ENCODE measurements around the gene ITGA7. TPM values are rescaled to one million over a fixed set of nuclear protein-coding genes. Genes with fewer than 3 reads are reported as not detected.

ITGA7 gene
- total and polyA plus RNA-seq, 9 donors = 195 to 461 (median 375) TPM

DNA sequence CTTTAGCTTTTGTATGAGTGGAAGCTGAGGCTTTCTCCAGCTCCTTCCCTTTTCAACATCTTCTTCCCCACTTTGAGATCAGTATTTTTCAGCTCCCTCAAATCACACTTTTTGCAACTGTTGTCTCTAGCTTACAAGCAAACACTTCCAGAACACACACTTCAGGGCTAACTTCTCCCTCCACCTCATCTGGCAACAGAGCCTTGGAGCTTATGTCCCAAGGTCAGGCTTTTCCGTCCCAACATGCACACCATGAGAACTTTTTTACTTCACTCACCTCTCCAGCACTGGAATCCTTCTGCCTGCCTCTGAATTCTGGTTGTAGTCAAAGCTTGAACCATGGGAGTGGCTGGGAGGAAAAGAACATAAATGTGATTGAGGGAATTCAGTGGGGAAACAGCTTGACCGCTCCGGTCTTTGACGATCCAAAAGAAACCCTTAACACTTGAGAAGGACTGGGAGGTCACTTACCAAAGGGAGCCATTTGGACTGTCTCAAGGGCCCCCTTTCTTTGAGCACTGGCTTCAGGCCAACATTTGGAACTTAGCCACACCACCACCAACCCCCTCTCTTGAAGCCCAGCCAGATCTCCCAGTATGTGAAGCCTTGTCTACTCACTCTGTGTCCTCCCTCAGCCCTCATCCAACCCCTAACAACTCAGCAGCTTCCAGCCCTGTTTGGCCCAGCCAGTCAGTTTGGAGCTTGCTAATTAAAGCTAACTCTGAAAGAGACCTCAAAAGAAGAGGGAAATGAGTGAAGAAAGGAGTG lies 4.3 kb upstream of the ITGA7 start:
- H3K9me3 ChIP-seq (replicated peaks; ENCODE audit: control insufficient read depth, low read depth, low read length) = no peaks in the 10 kb centered on the region
- 32% methylated on average over 4 of the region's 4 CpGs for WGBS (ENCODE audit: insufficient coverage)
- H3K36me3 ChIP-seq (ENCODE audit: control insufficient read depth, insufficient read depth, low read length) = no peaks in the 10 kb centered on the region
- H3K4me1 ChIP-seq (ENCODE audit: control insufficient read depth, insufficient read depth, low read length) = peaks cover 48% of the 10 kb centered on the region
- H3K27me3 ChIP-seq (ENCODE audit: control insufficient read depth, insufficient read depth, low read length) = peaks cover 14% of the 10 kb centered on the region
- peak overlapping the region; percentile 29 for H3K4me3 ChIP-seq (ENCODE audit: low read length)
- peak overlapping the region; percentile 74 for H3K27ac ChIP-seq (ENCODE audit: low read length)
- DNase-seq = peak; percentile 78

DNA sequence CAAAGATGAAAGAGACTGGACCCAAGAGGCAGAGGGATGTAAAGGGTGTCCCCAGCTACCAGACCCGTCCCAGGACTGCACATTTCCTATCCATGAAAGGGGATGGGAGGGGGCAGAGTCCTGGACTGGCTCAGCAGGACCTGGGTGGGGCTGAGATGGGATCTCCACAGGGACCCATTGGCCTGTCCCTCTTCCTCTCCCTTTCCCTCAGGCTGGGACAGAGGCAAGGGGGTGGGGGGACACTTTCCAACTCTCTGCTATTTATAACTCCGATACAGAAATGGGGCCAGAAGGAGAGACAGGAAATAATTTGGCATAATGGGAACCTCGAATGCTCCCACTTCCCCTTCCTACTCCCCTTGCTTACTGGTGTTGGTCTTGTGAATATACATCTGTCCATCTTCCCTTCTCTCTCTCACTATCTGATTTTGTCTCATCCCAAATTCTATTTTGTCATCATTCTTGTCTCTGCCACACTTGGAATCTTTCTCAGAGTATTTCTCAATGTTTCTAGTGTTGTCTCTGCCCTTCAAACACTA lies 1.1 kb upstream of the ITGA7 start:
- Histone ChIP-seq H3K36me3 (ENCODE audit: control insufficient read depth, insufficient read depth, low read length) (no peaks in the 10 kb centered on the region), H3K4me3 (ENCODE audit: low read length) (peak overlapping the region; percentile 86), H3K4me1 (ENCODE audit: control insufficient read depth, insufficient read depth, low read length) (peaks cover 61% of the 10 kb centered on the region), H3K9me3 (replicated peaks; ENCODE audit: control insufficient read depth, low read depth, low read length) (no peaks in the 10 kb centered on the region), H3K27me3 (ENCODE audit: control insufficient read depth, insufficient read depth, low read length) (peaks cover 16% of the 10 kb centered on the region), H3K27ac (ENCODE audit: low read length) (peak overlapping the region; percentile 77)
- DNase-seq = peak; percentile 60
- no CpG with 5 or more reads among the region's 3 CpGs for WGBS (ENCODE audit: insufficient coverage)

DNA sequence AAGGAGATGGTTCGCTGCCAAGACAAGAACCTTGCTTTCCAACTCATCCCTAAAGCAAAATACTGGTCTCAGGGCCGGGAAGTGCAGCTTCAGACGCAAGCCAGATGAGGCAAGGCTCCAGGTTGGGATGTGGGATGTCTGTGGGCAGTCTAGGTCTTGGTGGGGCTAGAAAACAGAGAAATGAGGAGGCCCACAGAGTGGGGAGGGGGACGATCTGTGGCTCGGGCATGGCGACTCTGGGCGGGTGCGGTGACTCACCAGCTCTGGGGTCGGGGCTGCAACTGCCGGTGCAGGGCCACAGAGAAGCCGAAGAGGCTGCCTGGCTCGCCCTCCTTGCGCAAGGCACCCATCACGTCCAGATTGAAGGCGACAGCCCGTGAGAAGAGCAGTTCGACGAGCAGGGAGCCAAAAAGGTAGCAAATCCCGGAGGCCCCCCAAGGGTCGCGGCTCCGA lies 459 bp downstream of the ITGA7 start:
- H3K27me3 ChIP-seq (ENCODE audit: control insufficient read depth, insufficient read depth, low read length) = peaks cover 16% of the 10 kb centered on the region
- no peak for DNase-seq
- 4% methylated on average over 21 of the region's 22 CpGs for WGBS (ENCODE audit: insufficient coverage)
- peak overlapping the region; percentile 86 for H3K4me3 ChIP-seq (ENCODE audit: low read length)
- no peaks in the 10 kb centered on the region for H3K9me3 ChIP-seq (replicated peaks; ENCODE audit: control insufficient read depth, low read depth, low read length)
- H3K36me3 ChIP-seq (ENCODE audit: control insufficient read depth, insufficient read depth, low read length) = peaks cover 6% of the 10 kb centered on the region
- peaks cover 69% of the 10 kb centered on the region for H3K4me1 ChIP-seq (ENCODE audit: control insufficient read depth, insufficient read depth, low read length)
- H3K27ac ChIP-seq (ENCODE audit: low read length) = peak overlapping the region; percentile 94

GRCh38 chr12:55706568-55707218 lies 1.0 kb downstream of the ITGA7 start:
- WGBS (ENCODE audit: insufficient coverage) = 15% methylated on average over 2 of the region's 2 CpGs
- H3K9me3 ChIP-seq (replicated peaks; ENCODE audit: control insufficient read depth, low read depth, low read length) = no peaks in the 10 kb centered on the region
- H3K4me3 ChIP-seq (ENCODE audit: low read length) = peak overlapping the region; percentile 86
- peaks cover 6% of the 10 kb centered on the region for H3K36me3 ChIP-seq (ENCODE audit: control insufficient read depth, insufficient read depth, low read length)
- peak; percentile 81 for DNase-seq
- H3K4me1 ChIP-seq (ENCODE audit: control insufficient read depth, insufficient read depth, low read length) = peaks cover 69% of the 10 kb centered on the region
- peak overlapping the region; percentile 94 for H3K27ac ChIP-seq (ENCODE audit: low read length)
- peaks cover 16% of the 10 kb centered on the region for H3K27me3 ChIP-seq (ENCODE audit: control insufficient read depth, insufficient read depth, low read length)

DNA sequence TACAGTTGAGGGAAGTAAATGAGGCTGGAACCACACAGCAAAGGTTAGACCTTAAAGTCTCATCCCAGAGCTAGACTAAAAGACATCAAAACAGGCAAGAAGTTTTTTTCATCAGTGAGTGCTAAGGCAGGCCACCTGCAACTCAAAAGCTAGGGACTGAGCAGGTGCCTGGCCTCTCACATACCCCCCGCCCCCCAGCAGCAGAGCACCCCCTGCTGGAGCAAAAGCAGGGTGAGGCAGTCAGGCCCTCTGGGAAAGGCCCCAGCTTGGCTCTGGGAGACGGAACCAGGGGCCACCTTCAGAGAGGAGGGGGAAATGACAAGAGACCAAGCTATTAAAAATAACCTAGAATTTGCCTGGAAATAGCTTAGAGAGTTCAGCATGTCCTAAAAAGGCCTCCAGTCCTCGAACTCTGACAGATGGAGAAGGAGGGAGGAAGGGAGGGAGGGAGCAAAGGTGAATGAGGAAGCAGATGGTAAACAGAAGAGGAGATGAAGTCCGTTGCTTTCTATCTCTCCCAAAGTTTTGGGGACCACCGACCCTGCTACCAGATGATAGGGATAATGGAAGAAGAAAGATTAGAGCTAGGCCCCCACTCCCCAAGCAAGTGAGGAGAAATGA lies 1.8 kb downstream of the ITGA7 start:
- no peaks in the 10 kb centered on the region for H3K9me3 ChIP-seq (replicated peaks; ENCODE audit: control insufficient read depth, low read depth, low read length)
- WGBS (ENCODE audit: insufficient coverage) = no CpG with 5 or more reads among the region's 5 CpGs
- peaks cover 9% of the 10 kb centered on the region for H3K36me3 ChIP-seq (ENCODE audit: control insufficient read depth, insufficient read depth, low read length)
- peaks cover 16% of the 10 kb centered on the region for H3K27me3 ChIP-seq (ENCODE audit: control insufficient read depth, insufficient read depth, low read length)
- DNase-seq = peak; percentile 49
- H3K4me1 ChIP-seq (ENCODE audit: control insufficient read depth, insufficient read depth, low read length) = peaks cover 74% of the 10 kb centered on the region
- H3K4me3 ChIP-seq (ENCODE audit: low read length) = peak overlapping the region; percentile 86
- H3K27ac ChIP-seq (ENCODE audit: low read length) = peak overlapping the region; percentile 94

GRCh38 chr12:55704824-55705718 lies 2.6 kb downstream of the ITGA7 start:
- WGBS (ENCODE audit: insufficient coverage) = 60% methylated on average over 2 of the region's 9 CpGs
- H3K27ac ChIP-seq (ENCODE audit: low read length) = peak overlapping the region; percentile 94
- peak overlapping the region; percentile 86 for H3K4me3 ChIP-seq (ENCODE audit: low read length)
- no peaks in the 10 kb centered on the region for H3K9me3 ChIP-seq (replicated peaks; ENCODE audit: control insufficient read depth, low read depth, low read length)
- H3K27me3 ChIP-seq (ENCODE audit: control insufficient read depth, insufficient read depth, low read length) = peaks cover 16% of the 10 kb centered on the region
- peak; percentile 80 for DNase-seq
- H3K4me1 ChIP-seq (ENCODE audit: control insufficient read depth, insufficient read depth, low read length) = peaks cover 82% of the 10 kb centered on the region
- peaks cover 17% of the 10 kb centered on the region for H3K36me3 ChIP-seq (ENCODE audit: control insufficient read depth, insufficient read depth, low read length)

DNA sequence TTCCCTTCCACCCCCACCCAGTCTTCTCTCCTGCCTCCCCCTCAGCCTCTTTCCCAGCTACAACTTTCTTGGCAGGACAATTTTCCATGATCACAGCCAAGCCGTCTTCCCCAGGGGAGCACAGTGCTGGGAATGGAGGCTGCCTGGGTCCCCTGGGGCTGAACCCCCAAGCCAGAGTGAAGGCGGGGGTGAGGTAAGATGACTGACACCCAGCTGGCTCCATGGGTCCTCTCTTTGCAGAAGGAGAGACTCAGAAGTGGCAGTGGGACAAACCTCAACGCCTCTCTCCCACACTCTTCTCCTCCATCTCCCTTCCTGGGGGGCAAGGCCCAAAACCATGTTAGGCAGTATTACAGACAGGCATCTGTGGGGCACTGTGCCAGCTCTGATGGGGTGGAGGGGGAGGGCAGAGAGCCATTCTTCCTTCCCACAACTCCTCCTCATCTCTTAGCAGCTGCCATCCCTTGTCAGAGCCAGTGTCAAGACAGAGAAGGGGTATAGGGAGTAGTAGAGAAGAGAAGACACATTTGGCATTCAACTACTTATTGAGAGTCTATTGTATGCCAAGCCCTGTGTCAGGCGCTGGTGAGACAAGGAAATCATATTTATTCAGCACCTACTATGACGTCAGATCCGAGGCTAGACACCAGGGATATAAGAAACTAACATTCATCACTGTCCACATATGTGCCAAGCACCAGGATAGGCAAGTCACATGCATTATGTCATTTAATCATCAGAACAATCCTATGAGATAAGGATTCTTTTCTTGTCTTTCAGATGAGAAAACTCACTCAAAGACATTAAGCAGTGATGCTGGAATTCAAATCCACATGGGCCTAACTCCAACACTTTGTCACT lies 3.6 kb downstream of the ITGA7 start:
- Histone ChIP-seq H3K27ac (ENCODE audit: low read length) (peak overlapping the region; percentile 94), H3K4me3 (ENCODE audit: low read length) (peak overlapping the region; percentile 86), H3K27me3 (ENCODE audit: control insufficient read depth, insufficient read depth, low read length) (peaks cover 11% of the 10 kb centered on the region), H3K9me3 (replicated peaks; ENCODE audit: control insufficient read depth, low read depth, low read length) (no peaks in the 10 kb centered on the region), H3K36me3 (ENCODE audit: control insufficient read depth, insufficient read depth, low read length) (peaks cover 26% of the 10 kb centered on the region), H3K4me1 (ENCODE audit: control insufficient read depth, insufficient read depth, low read length) (peaks cover 75% of the 10 kb centered on the region)
- peak; percentile 92 for DNase-seq
- no CpG with 5 or more reads among the region's 6 CpGs for WGBS (ENCODE audit: insufficient coverage)

DNA sequence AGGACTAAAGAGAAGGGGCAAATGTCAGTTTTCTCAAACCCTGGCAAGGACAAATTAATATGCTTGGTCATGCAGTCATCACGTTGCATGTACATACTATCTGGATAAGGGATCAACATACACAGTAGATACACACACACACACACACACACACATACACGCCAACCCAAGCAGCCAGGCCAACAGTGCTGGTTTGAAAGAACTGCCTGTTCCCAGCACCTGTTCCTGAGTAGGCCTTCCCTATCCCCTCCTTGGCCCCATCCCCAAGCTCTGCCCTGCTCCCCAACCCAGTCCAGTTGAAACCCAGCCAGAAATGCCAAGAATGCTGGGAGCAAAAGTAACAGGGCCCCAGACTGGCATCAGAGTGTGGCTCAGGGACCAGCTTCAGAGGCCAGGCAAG lies 4.4 kb downstream of the ITGA7 start:
- DNase-seq = peak; percentile 94
- H3K27ac ChIP-seq (ENCODE audit: low read length) = peak overlapping the region; percentile 94
- H3K4me1 ChIP-seq (ENCODE audit: control insufficient read depth, insufficient read depth, low read length) = peaks cover 68% of the 10 kb centered on the region
- peaks cover 35% of the 10 kb centered on the region for H3K36me3 ChIP-seq (ENCODE audit: control insufficient read depth, insufficient read depth, low read length)
- no peaks in the 10 kb centered on the region for H3K9me3 ChIP-seq (replicated peaks; ENCODE audit: control insufficient read depth, low read depth, low read length)
- 65% methylated on average over 2 of the region's 2 CpGs for WGBS (ENCODE audit: insufficient coverage)
- H3K4me3 ChIP-seq (ENCODE audit: low read length) = peak overlapping the region; percentile 86
- peaks cover 8% of the 10 kb centered on the region for H3K27me3 ChIP-seq (ENCODE audit: control insufficient read depth, insufficient read depth, low read length)

DNA sequence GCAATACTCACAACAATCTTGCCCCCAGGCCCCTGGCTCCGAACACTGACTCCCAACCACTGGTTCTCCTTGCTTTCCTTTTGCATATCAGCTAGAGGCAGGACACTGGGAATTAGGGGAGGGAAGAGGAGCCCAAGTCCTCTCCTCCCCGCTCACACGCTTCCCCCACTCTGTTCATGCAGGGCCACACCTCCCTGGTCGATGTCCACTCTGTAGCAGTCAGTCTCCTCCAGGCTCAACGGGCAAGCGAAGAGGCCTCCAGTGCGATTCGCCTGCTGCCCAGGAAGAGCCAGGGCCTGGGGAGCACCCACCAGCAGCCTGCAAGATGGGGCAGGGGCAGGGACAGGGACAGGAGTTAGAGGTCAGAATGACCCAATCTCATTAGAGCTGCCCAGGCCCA lies 4.8 kb downstream of the ITGA7 start:
- H3K27me3 ChIP-seq (ENCODE audit: control insufficient read depth, insufficient read depth, low read length) = peaks cover 8% of the 10 kb centered on the region
- WGBS (ENCODE audit: insufficient coverage) = 88% methylated on average over 5 of the region's 8 CpGs
- H3K4me1 ChIP-seq (ENCODE audit: control insufficient read depth, insufficient read depth, low read length) = peaks cover 65% of the 10 kb centered on the region
- peak overlapping the region; percentile 94 for H3K27ac ChIP-seq (ENCODE audit: low read length)
- H3K9me3 ChIP-seq (replicated peaks; ENCODE audit: control insufficient read depth, low read depth, low read length) = no peaks in the 10 kb centered on the region
- H3K36me3 ChIP-seq (ENCODE audit: control insufficient read depth, insufficient read depth, low read length) = peaks cover 39% of the 10 kb centered on the region
- DNase-seq = no peak
- peak overlapping the region; percentile 11 for H3K4me3 ChIP-seq (ENCODE audit: low read length)
